ENCODE data around the gene CYB5A.

The CYB5A gene

GRCh38 chr18:74244554-74244953, 47.2 kb downstream of the CYB5A start:
- DNase-seq (ENCODE audit: low spot score), result no peak

- DNase-seq (ENCODE audit: low spot score), result no peak
Observed at GRCh38 chr18:74243127-74243526, 48.6 kb downstream of the CYB5A start.

DNA sequence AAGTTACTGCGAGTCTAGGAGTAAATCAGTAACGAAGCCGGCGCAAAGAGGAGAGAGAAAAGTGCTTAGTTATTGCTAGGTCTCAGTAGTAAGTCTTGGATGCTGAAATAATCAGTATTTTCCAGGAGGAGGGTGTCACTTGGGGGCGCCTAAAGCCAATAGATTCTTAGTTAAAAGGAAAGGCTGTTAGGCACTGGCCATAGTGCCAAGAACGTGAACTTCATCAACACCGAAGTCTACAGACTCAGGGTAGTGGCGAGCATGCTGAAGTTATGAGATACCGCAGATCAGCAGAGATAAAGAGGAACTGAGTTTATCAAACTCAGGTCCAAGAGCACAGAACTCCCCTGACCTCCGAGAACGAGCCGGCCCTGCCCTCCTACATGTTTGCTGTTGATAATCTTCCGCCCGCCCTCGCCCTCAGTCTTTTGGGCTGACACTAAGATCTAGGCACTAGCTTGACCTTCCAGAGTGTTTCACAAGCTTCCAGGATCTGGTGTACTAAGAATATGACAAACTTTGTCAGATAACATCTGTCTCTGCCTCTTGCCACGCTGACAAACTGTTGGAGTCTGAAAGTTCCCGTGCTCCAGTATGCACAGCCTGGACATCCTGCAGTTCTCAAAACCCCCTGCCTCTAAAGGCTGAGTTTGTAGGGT, 49.2 kb downstream of the CYB5A start:
- DNase-seq (ENCODE audit: low spot score), result no peak

DNA sequence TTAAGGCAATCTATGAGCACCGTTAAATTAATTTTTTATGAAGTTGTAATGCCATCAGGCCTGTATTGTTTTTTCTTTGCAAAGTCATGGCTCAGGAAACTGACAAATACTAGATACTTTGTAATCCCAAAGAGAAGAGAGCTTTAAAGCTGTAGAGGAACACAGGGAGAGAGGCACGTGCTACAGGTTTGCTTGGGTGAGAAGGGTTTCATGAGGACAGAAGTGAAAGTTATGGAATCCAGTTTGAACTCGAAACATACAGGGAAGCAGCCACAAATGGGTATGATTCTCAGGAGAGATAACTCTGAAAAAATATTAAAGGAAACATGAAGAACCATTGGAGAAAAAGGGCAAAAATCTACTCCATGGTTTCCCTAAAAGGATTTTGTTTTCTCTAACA, 49.8 kb downstream of the CYB5A start:
- DNase-seq (ENCODE audit: low spot score), result no peak

DNA sequence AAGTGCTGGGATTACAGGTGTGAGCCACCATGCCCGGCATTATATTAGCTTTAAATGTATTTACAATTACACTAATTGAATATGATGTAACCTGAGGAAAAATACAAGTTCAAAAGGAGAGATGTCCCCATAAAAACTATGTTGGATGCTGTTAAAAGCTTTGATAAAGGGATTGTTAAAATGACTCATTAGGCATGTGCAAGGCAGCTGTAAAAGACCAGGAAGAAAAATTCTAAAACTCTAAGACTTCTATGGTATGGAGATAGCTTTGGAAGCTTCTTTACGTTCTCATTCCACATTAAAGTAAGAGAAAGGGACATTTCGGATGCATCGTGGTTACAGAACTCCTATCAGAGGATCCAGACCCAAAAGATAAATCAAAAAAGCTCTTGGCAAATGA, 50.3 kb downstream of the CYB5A start:
- DNase-seq (ENCODE audit: low spot score), result no peak

DNA sequence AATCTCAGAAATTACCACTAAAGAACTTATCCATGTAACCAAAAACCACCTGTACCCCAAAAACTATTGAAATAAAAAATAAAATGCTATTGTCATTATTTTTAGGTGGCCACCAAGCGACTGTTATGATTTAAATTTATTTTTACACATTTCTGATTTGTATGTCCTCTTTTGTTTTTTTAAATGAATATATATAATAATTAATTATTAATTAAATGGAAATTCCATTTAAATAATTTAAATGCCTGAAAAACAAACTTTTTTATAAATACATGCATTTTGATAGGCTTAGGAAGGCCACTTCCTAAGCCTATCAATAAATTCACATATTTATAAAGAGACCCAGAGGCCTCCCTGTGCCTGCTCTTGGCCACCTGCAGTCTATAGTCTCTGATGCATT, 52.2 kb downstream of the CYB5A start:
- DNase-seq (ENCODE audit: low spot score), result no peak

DNA sequence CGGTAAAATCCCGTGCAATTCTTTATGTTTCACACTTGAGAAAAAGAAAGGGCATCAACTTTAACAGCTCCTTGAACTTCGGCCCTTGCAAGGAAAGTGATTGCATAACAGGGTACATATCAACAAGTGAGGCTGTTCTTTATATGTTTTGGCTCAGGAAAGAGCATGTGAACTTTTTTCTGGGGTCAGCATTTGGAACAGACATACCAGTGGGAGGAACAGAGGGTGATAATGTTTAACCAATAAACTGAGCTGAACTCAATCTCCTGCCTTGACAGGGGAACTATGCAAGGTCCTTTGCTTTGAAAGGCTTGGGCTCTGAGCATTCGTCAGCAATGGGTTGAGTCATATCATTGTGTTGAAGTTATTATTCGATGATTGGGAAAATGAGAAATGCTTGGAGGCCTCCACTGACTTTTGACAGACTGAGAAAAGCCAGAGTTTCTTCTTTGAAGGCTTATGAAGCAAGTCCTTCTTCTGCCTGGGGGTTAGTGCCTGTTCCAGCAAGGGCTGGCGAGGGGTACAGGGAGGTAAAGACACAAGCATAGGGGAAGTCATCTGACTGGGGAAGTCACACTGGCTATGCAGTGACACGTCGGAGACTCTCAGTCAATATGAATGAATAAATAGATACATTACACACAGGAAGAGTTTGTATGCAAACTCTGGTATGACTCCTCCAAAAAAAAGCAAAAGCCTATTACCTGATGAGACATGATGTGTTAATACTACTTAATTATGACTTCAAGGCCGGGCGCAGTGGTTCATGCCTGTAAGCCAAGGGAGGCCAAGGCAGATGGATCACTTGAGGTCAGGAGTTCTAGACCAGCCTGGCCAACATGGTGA, 57.2 kb downstream of the CYB5A start:
- peak; percentile 52 for DNase-seq (ENCODE audit: low spot score)

- DNase-seq (ENCODE audit: low spot score), result no peak
Observed at GRCh38 chr18:74233933-74234325, 57.8 kb downstream of the CYB5A start.

GRCh38 chr18:74230922-74231714, 60.6 kb downstream of the CYB5A start:
- DNase-seq (ENCODE audit: low spot score), result no peak

DNA sequence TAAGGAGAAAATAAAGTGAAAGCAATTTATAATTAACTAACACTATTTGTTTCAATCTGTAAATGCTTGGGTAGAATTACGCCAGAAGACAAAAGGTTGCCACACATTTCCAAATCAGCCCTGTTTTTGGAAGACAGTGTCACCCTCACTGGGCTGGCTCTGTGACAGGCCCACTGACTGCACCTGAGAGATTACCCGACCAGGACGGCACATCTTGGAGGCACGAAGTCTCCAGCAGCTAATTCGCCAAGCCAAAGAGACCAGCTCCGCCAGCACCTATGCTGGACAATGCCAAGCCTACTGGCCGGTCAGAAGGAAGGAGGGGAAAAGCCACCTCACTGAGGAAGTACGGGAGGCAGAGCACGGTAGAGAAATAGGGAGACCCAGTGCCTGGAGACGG, 61.9 kb downstream of the CYB5A start:
- DNase-seq (ENCODE audit: low spot score), result no peak

- DNase-seq (ENCODE audit: low spot score), result no peak
Observed at GRCh38 chr18:74229005-74229404, 62.8 kb downstream of the CYB5A start.

- DNase-seq (ENCODE audit: low spot score), result no peak
Observed at GRCh38 chr18:74228312-74228711, 63.5 kb downstream of the CYB5A start.

- DNase-seq (ENCODE audit: low spot score), result no peak
Observed at GRCh38 chr18:74226666-74227065, 65.1 kb downstream of the CYB5A start.

DNA sequence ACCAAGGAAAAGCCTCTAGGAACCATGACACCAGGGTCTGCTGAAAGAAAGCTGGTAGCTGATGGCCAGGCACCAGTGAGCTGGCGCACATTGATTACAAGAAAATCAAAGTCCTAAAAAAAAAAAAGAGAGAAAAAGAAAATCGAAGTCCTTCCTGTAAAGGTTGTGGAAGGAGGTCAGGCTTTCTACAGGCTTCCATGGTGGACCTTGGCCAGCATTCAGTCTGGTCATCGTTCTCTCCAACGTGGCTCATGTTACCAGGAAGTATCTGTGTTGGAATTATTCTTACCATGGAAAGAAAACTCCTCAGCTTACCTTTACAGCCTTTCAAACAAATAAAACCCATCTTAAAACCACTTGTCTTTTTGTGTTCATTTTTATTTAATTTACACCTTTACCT, 65.6 kb downstream of the CYB5A start:
- DNase-seq (ENCODE audit: low spot score), result no peak

DNA sequence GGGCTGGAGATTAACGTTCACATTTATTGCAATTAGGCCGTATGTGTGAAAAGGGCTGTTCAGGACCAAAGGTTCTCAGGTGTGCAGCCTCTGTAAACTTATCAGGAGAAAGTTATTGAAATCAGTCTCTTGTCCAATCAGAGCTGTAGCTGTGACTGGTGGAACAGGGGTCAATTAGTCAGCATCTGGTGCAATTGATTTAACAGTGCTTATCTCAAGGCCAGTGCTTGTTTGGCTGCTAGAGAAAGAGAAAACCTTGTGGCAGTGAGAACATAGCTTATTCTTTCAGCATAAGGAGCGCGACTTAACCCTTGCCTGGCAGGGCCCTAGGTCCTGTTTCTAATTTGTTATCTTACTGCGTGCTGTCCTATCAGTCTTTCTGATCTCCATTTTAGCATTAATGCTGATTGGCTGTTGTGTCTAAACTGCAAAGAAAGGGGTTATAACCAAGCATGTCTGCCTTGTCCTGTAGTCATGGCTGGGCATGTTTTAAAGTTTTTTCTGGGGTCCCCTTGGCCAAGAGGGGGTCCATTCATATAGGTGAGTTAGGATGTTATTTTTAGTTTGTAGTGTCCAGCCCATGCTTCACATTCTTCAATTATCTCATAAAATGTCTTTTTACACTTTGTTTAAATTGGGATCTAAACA, 66.4 kb downstream of the CYB5A start:
- DNase-seq (ENCODE audit: low spot score), result no peak

- no peak for DNase-seq (ENCODE audit: low spot score)
Observed at GRCh38 chr18:74222710-74223494, 68.9 kb downstream of the CYB5A start.

DNA sequence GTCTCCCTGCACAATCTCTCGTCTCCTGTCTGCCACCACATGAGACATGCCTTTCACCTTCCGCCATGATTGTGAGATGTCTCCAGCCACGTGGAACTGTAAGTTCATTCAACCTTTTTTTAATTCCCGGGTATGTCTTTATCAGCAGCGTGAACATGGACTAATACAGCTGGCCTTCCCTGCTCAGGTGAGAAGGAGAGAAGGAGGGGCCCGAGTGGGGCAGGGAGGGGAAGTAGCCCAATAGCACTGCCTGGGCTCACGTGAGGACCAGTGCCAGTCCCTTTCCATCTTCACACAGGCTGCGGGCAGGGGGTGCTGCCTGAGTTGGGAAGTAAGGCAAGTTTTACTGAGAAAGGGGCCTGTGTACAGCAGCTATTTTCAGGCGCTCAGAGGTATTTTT, 70.7 kb downstream of the CYB5A start:
- no peak for DNase-seq (ENCODE audit: low spot score)

DNA sequence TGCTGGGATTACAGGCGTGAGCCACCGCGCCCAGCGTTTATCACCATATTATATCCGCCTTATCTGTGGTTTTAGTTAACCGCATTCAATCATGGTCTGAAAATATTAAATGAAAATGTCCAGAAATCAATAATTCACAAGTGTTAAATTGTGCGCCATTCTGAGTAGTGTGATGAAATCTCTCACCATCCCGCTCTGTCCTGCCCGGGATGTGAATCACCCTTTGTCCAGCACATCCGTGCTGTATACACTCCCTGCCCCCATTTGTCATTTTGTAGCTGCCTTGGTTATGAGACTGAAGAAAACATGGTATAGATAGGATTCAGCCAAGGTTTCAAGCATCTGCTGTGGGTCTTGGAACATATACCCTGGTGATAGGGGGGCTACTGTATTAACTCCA, 72.7 kb downstream of the CYB5A start:
- no peak for DNase-seq (ENCODE audit: low spot score)

DNA sequence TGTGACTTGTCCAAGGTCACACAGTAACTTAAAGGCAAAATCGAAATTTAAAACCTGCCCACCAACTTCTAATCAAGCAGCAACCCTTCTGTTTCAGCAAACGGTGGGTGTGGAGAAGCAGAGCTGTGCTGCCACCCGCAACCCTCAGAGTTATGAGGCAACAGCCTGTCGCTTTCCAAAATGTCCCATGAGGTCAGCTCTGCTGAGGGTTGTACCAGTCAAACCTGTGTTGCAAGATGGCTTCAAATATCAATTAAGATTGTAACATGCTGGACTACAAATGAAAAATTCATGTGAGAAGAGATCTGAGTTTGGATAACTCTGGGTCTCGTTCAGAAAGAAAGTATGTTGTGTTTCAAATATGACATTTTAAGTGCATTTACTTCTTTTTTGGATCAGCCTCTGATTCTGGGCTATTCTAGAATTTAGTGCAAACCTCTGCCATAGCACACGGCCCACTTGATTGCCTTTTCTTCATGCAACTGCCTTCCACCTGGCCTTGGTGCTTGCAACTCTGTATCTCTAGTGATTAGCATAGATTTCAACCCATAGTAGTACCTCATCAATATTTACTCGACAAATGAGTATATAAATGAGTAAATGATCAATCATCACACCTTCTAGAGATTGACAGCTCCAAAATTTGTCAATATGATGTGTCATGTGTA, 74.2 kb downstream of the CYB5A start:
- no peak for DNase-seq (ENCODE audit: low spot score)

DNA sequence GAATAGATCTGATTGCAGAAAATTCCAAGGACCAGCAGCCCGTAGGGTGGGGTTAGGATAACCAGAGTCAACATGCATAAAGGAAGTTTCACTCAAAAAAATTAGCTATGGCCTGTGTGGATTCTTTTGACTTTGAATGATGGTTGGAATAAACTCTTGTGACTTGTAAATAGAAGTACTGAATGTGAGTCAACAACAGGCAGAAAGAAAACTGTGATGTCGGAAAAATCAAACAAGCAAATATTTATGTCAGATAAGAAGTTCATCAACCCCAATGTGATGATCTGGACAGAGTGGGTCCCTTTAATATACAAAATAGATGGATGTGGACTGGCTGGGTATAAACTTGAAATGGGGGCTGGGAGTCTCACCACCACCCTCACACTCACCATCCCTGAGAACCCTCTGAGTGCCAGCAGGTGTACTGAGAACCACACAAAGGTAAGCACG, 75.1 kb downstream of the CYB5A start:
- no peak for DNase-seq (ENCODE audit: low spot score)

- no peak for DNase-seq (ENCODE audit: low spot score)
Observed at GRCh38 chr18:74215863-74216262, 75.9 kb downstream of the CYB5A start.

Data from AG20443 (cell line).